ENCODE measurements around the gene TOX2.
A peak's percentile ranks its signal among the peaks of the same experiment; 100 is the strongest.

TOX2 gene

GRCh38 chr20:44006126-44006525 lies 91.5 kb downstream of the TOX2 start:
- Histone ChIP-seq H3K36me3 (ENCODE audit: control insufficient read depth in 2 of 2, insufficient read depth in 1 of 2, low read length in 2 of 2) (no peaks in the 10 kb centered on the region), H3K9me3 (ENCODE audit: control insufficient read depth, insufficient read depth, low read depth, low read length) (no peaks in the 10 kb centered on the region), H3K27ac (ENCODE audit: extremely low read depth, low read depth, low read length) (no peak overlapping the region), H3K4me1 (ENCODE audit: control insufficient read depth, insufficient read depth, low read length) (peaks cover 20% of the 10 kb centered on the region), H3K4me3 (ENCODE audit: low read depth, low read length) (no peak overlapping the region)
- no peak for TF ChIP-seq GLIS1 (tag by site-specific recombination; IDR thresholded peaks at IDR 0.05)
- no peak for TF ChIP-seq ZNF701 (tag by site-specific recombination; IDR thresholded peaks at IDR 0.05)
- TF ChIP-seq ZNF626 (tag by site-specific recombination; IDR thresholded peaks at IDR 0.05): no peak
- TF ChIP-seq SP7 (tag by site-specific recombination; IDR thresholded peaks at IDR 0.05): no peak
- TF ChIP-seq, protein P1, sequence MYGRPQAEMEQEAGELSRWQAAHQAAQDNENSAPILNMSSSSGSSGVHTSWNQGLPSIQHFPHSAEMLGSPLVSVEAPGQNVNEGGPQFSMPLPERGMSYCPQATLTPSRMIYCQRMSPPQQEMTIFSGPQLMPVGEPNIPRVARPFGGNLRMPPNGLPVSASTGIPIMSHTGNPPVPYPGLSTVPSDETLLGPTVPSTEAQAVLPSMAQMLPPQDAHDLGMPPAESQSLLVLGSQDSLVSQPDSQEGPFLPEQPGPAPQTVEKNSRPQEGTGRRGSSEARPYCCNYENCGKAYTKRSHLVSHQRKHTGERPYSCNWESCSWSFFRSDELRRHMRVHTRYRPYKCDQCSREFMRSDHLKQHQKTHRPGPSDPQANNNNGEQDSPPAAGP (tag by site-specific recombination; IDR thresholded peaks at IDR 0.05): no peak
- TF ChIP-seq ZNF335 (tag by site-specific recombination; conservative IDR thresholded peaks at IDR 0.05): no peak
- TF ChIP-seq, protein P2, sequence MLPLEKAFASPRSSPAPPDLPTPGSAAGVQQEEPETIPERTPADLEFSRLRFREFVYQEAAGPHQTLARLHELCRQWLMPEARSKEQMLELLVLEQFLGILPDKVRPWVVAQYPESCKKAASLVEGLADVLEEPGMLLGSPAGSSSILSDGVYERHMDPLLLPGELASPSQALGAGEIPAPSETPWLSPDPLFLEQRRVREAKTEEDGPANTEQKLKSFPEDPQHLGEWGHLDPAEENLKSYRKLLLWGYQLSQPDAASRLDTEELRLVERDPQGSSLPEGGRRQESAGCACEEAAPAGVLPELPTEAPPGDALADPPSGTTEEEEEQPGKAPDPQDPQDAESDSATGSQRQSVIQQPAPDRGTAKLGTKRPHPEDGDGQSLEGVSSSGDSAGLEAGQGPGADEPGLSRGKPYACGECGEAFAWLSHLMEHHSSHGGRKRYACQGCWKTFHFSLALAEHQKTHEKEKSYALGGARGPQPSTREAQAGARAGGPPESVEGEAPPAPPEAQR (tag by site-specific recombination; IDR thresholded peaks at IDR 0.05): no peak
- TF ChIP-seq KLF1 (tag by site-specific recombination; IDR thresholded peaks at IDR 0.05): no peak
- no peak for TF ChIP-seq GLI4 (tag by site-specific recombination; IDR thresholded peaks at IDR 0.05)
- TF ChIP-seq ZBTB1 (tag by site-specific recombination; IDR thresholded peaks at IDR 0.05): no peak
- TF ChIP-seq ZNF514 (tag by site-specific recombination; IDR thresholded peaks at IDR 0.05): no peak
- TF ChIP-seq, protein P3, sequence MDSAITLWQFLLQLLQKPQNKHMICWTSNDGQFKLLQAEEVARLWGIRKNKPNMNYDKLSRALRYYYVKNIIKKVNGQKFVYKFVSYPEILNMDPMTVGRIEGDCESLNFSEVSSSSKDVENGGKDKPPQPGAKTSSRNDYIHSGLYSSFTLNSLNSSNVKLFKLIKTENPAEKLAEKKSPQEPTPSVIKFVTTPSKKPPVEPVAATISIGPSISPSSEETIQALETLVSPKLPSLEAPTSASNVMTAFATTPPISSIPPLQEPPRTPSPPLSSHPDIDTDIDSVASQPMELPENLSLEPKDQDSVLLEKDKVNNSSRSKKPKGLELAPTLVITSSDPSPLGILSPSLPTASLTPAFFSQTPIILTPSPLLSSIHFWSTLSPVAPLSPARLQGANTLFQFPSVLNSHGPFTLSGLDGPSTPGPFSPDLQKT (IDR thresholded peaks at IDR 0.05; ENCODE audit: borderline replicate concordance, low read depth, low read length): no peak
- no peak for TF ChIP-seq SCRT2 (tag by site-specific recombination; IDR thresholded peaks at IDR 0.05)
- TF ChIP-seq KLF16 (tag by site-specific recombination; IDR thresholded peaks at IDR 0.05): no peak
- TF ChIP-seq ZNF366 (tag by site-specific recombination; conservative IDR thresholded peaks at IDR 0.05): no peak
- POLR2A ChIA-PET: no interaction called here
- CTCF ChIA-PET: no interaction called here

- no peaks in the 10 kb centered on the region for H3K36me3 ChIP-seq (ENCODE audit: control insufficient read depth in 2 of 2, insufficient read depth in 1 of 2, low read length in 2 of 2)
- no peak overlapping the region for H3K27ac ChIP-seq (ENCODE audit: extremely low read depth, low read depth, low read length)
- no peak for TF ChIP-seq ZNF302 (tag by site-specific recombination; IDR thresholded peaks at IDR 0.05; ENCODE audit: low read depth)
- no peak for TF ChIP-seq ZBTB7A (tag by site-specific recombination; IDR thresholded peaks at IDR 0.05; ENCODE audit: low read depth)
- no peak for TF ChIP-seq BCL11A (tag by site-specific recombination; IDR thresholded peaks at IDR 0.05; ENCODE audit: low read depth)
- TF ChIP-seq, protein P4, sequence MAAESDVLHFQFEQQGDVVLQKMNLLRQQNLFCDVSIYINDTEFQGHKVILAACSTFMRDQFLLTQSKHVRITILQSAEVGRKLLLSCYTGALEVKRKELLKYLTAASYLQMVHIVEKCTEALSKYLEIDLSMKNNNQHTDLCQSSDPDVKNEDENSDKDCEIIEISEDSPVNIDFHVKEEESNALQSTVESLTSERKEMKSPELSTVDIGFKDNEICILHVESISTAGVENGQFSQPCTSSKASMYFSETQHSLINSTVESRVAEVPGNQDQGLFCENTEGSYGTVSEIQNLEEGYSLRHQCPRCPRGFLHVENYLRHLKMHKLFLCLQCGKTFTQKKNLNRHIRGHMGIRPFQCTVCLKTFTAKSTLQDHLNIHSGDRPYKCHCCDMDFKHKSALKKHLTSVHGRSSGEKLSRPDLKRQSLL (tag by site-specific recombination; IDR thresholded peaks at IDR 0.05): no peak
- TF ChIP-seq CTCF (tag by site-specific recombination; IDR thresholded peaks at IDR 0.05): 0 out of 2 replicates have a peak, but pooled peaks have one; percentile 29
- peak; percentile 93 for TF ChIP-seq ZIC2 (tag by site-specific recombination; IDR thresholded peaks at IDR 0.05)
- no peak for TF ChIP-seq SCRT1 (tag by site-specific recombination; IDR thresholded peaks at IDR 0.05; ENCODE audit: borderline replicate concordance)
- TF ChIP-seq ZNF449 (tag by site-specific recombination; IDR thresholded peaks at IDR 0.05): no peak
- H3K4me3 ChIP-seq (ENCODE audit: low read depth, low read length): no peak overlapping the region
- ChIA-PET POLR2A (no interaction called here), CTCF (interaction anchor here (1.1 kb wide), 1 partner anchor 11 kb away, joined by 4 read pairs; no protein-coding TSS in a partner anchor)
- no peaks in the 10 kb centered on the region for H3K9me3 ChIP-seq (ENCODE audit: control insufficient read depth, insufficient read depth, low read depth, low read length)
- H3K4me1 ChIP-seq (ENCODE audit: control insufficient read depth, insufficient read depth, low read length): peaks cover 24% of the 10 kb centered on the region
Observed at GRCh38 chr20:44006578-44006977, 91.9 kb downstream of the TOX2 start.

All from HEK293 (cell line).